Thyroid gland (tissue), 4 donors: ENCODE measurements around the gene INTS2. TPM values are rescaled to one million over a fixed set of nuclear protein-coding genes. Genes with fewer than 3 reads are reported as not detected.

Source experiments
- DNase-seq, 2 donors: peaks; one replicate each; pipeline ENCODE4 v3.0.0-alpha.2; 2019
- H3K27ac ChIP-seq, 3 donors: fragments of 200-600 bp; sonication (generic); 1 replicate in 2 of 3; 2 replicates in 1 of 3; pipeline ENCODE4 v1.5.1; 2016 to 2019; ENCODE audit warnings: mild to moderate bottlenecking in 1 of 3, moderate library complexity in 1 of 3
- H3K27me3 ChIP-seq: fragments of 200-600 bp; sonication (generic); one replicate; pipeline ENCODE4 v1.5.1; 2019
- H3K36me3 ChIP-seq, 2 donors: fragments of 200-600 bp; sonication (generic); one replicate each; pipeline ENCODE4 v1.5.1; 2016 to 2019
- H3K4me1 ChIP-seq, 2 donors: fragments of 200-600 bp; sonication (generic); one replicate each; pipeline ENCODE4 v1.5.1; 2017 to 2019
- H3K4me3 ChIP-seq, 3 donors: fragments of 200-600 bp; sonication (generic); replicated peaks in 1 of 3; 1 replicate in 2 of 3; 2 replicates in 1 of 3; pipeline ENCODE4 v1.5.1; 2016; ENCODE audit warnings: mild to moderate bottlenecking in 1 of 3
- H3K9me3 ChIP-seq: fragments of 200-600 bp; sonication (generic); one replicate; pipeline ENCODE4 v1.5.1; 2017
- CTCF ChIP-seq, 6 experiments: fragments of 200-600 bp in 3 of 6; fragments of 450-650 bp in 3 of 6; sonication (generic) in 3 of 6; IDR thresholded peaks; one replicate each; pipeline ENCODE4 v1.5.1; 2016 to 2019; ENCODE audit warnings: antibody characterized with exemption in 6 of 6, mild to moderate bottlenecking in 2 of 6, inconsistent platforms in 1 of 6, moderate library complexity in 1 of 6
- POLR2A ChIP-seq, 2 donors: fragments of 450-650 bp; IDR thresholded peaks; one replicate each; pipeline ENCODE4 v1.6.1; 2017; ENCODE audit warnings: antibody characterized with exemption in 2 of 2, mild to moderate bottlenecking in 2 of 2, moderate library complexity in 1 of 2
- WGBS, 2 donors: methylation state at CpG; one replicate each; pipeline ENCODE4 v1.1.5; 2017; 5-methylcytosine and 5-hydroxymethylcytosine counted together
- intact Hi-C: fragments of 100-400 bp; cut with DNase I; formaldehyde crosslinking; loops from one replicate; pipeline ENCODE4 v1.15.1; 2023
- total RNA-seq, 4 donors: library from RNA; depleted of rRNA; stranded (reverse); fragments of >200 nt; gene quantifications; one replicate each; pipeline ENCODE4 v1.2.3, GENCODE V29; 2016

Gene INTS2, protein sequence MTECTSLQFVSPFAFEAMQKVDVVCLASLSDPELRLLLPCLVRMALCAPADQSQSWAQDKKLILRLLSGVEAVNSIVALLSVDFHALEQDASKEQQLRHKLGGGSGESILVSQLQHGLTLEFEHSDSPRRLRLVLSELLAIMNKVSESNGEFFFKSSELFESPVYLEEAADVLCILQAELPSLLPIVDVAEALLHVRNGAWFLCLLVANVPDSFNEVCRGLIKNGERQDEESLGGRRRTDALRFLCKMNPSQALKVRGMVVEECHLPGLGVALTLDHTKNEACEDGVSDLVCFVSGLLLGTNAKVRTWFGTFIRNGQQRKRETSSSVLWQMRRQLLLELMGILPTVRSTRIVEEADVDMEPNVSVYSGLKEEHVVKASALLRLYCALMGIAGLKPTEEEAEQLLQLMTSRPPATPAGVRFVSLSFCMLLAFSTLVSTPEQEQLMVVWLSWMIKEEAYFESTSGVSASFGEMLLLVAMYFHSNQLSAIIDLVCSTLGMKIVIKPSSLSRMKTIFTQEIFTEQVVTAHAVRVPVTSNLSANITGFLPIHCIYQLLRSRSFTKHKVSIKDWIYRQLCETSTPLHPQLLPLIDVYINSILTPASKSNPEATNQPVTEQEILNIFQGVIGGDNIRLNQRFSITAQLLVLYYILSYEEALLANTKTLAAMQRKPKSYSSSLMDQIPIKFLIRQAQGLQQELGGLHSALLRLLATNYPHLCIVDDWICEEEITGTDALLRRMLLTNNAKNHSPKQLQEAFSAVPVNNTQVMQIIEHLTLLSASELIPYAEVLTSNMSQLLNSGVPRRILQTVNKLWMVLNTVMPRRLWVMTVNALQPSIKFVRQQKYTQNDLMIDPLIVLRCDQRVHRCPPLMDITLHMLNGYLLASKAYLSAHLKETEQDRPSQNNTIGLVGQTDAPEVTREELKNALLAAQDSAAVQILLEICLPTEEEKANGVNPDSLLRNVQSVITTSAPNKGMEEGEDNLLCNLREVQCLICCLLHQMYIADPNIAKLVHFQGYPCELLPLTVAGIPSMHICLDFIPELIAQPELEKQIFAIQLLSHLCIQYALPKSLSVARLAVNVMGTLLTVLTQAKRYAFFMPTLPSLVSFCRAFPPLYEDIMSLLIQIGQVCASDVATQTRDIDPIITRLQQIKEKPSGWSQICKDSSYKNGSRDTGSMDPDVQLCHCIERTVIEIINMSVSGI
- total RNA-seq: 10 to 100 TPM; 10.9 to 16.1 (median 13.5) TPM

- Histone ChIP-seq H3K27ac (peak within 1 kb of the TSS; percentile 68 to 77 (median 70)), H3K4me1 (peaks cover 3 to 9% of the 10 kb centered on the region in 2 donors), H3K27me3 (no peaks in the 10 kb centered on the region), H3K4me3 (peak within 1 kb of the TSS; percentile 48 to 66 (median 49)), H3K9me3 (no peaks in the 10 kb centered on the region), H3K36me3 (no peaks in the 10 kb centered on the region)
- peak in 1 of 2 donors; percentile 81 for TF ChIP-seq POLR2A (IDR thresholded peaks at IDR 0.05)
- TF ChIP-seq CTCF (IDR thresholded peaks at IDR 0.05): peak in 1 of 6 experiments; percentile 10
- DNase-seq: peak; percentile 96 to 97
- 0% methylated on average over 42 to 46 of the region's 58 CpGs for WGBS, 2 donors
- intact Hi-C loops: loop anchor here (10.0 kb wide), 1 partner anchor 137 kb away; the partner anchor contains the start of gene MED13
Measured at GRCh38 chr17:61927208-61928100, at the start of gene INTS2. Gene INTS2 (minus strand): TSS chr17:61927982. CDS start chr17:61926644, 1,338 bp downstream.

DNA sequence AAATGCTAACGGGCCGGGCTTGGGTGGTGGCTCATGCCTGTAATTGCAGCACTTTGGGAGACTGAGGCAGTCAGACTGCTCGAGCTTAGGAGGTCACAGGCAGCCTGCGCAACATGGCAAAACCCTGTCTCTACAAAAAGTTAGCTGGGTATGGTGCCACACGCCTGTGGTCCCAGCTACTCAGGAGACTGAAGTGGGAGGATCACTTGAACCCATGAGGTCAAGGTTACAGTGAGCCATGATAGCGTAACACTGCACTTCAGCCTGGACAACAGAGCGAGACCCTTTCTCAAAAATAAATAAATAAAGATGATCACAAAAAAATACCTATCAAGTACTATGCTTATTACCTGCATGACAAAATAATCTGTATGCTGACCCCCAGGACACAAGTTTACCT, 46.3 kb upstream of the INTS2 start:
- Histone ChIP-seq H3K9me3 (no peaks in the 10 kb centered on the region), H3K27ac (no peak overlapping the region), H3K36me3 (peaks cover 12 to 20% of the 10 kb centered on the region in 2 donors), H3K4me3 (no peak overlapping the region), H3K27me3 (no peaks in the 10 kb centered on the region), H3K4me1 (no peaks in the 10 kb centered on the region)
- WGBS, 2 donors: 92 to 96% methylated on average over 7 of the region's 7 CpGs
- no peak for TF ChIP-seq CTCF (IDR thresholded peaks at IDR 0.05)
- TF ChIP-seq POLR2A (IDR thresholded peaks at IDR 0.05): no peak
- intact Hi-C loops: no loop called here
- no peak for DNase-seq

- intact Hi-C loops: no loop called here
Measured at GRCh38 chr17:61972311-61972710, 44.5 kb upstream of the INTS2 start.

More at GRCh38 chr17:61972311-61972710, 44.5 kb upstream of the INTS2 start:
- Histone ChIP-seq H3K36me3 (peaks cover 17 to 23% of the 10 kb centered on the region in 2 donors), H3K27me3 (no peaks in the 10 kb centered on the region), H3K4me1 (no peaks in the 10 kb centered on the region), H3K27ac (no peak overlapping the region), H3K9me3 (no peaks in the 10 kb centered on the region), H3K4me3 (no peak overlapping the region)
- no peak for DNase-seq
- no peak for TF ChIP-seq CTCF (IDR thresholded peaks at IDR 0.05)
- TF ChIP-seq POLR2A (IDR thresholded peaks at IDR 0.05): no peak
